Measurements from ENCODE around the gene PHACTR1.

GRCh38 chr6:13304580-13305260 lies 588.2 kb downstream of the PHACTR1 start:
- TF ChIP-seq EZH2 (IDR thresholded peaks at IDR 0.05; ENCODE audit: low read length, unreplicated experiment) (no peak), CTCF (conservative IDR thresholded peaks at IDR 0.05; ENCODE audit: low read depth, low read length) (no peak)

All from PC-3 (cell line).